ENCODE results near the gene ZNF564. TPM values are rescaled to one million over a fixed set of nuclear protein-coding genes. Genes with fewer than 3 reads are reported as not detected.

Gene ZNF564
- total and polyA plus RNA-seq, 2 of the 8 experiments (the other 6 are each of a cell fraction or from before 2014, with no cell fraction given) = 0.89 to 10.4 TPM

- no peak for TF ChIP-seq CTCF (IDR thresholded peaks at IDR 0.05; ENCODE audit: control extremely low read depth in 1 of 3, insufficient read depth in 1 of 3, low read depth in 1 of 3, low read length in 3 of 3)
- no peak; a peak in 1 of 4 replicates for TF ChIP-seq HDAC2 (IDR thresholded peaks at IDR 0.05; ENCODE audit: borderline replicate concordance in 1 of 2, low read depth in 2 of 2, low read length in 2 of 2)
- TF ChIP-seq KDM5A (IDR thresholded peaks at IDR 0.05; ENCODE audit: low read length) = no peak
- no peak for TF ChIP-seq TBP (IDR thresholded peaks at IDR 0.05; ENCODE audit: low read depth, low read length)
- no peak for TF ChIP-seq KDM4A (IDR thresholded peaks at IDR 0.05; ENCODE audit: low read depth, low read length, severe bottlenecking)
- TF ChIP-seq EZH2 (IDR thresholded peaks at IDR 0.05; ENCODE audit: low read depth, low read length, severe bottlenecking) = no peak
- no peak for TF ChIP-seq SIX5 (IDR thresholded peaks at IDR 0.05; ENCODE audit: low read depth, low read length)
Observed at GRCh38 chr19:12485052-12485416, 66.2 kb downstream of the ZNF564 start (continued).
